Memory B cell (primary cell): ENCODE measurements around the gene GHRH.

Experiments
- ATAC-seq: fragments of 150-1000 bp; cut with Tn5 transposase; 2 replicates; pipeline ENCODE4 v1.10.0; 2021; ENCODE audit warnings: low read depth, mild to moderate bottlenecking, moderate library complexity
- DNase-seq, 2 donors: peaks; one replicate each; pipeline ENCODE4 v3.0.0; 2022; ENCODE audit warnings: low spot score in 2 of 2
- H3K27ac Mint-ChIP-seq: one replicate; pipeline ENCODE4 v1.8.0; 2022; ENCODE audit warnings: mild to moderate bottlenecking, moderate library complexity, mixed read lengths
- H3K27me3 Mint-ChIP-seq: one replicate; pipeline ENCODE4 v1.8.0; 2022; ENCODE audit warnings: mixed read lengths
- H3K36me3 Mint-ChIP-seq: one replicate; pipeline ENCODE4 v1.8.0; 2022; ENCODE audit warnings: mild to moderate bottlenecking, mixed read lengths
- H3K4me1 Mint-ChIP-seq: one replicate; pipeline ENCODE4 v1.8.0; 2022; ENCODE audit warnings: mixed read lengths
- H3K4me3 Mint-ChIP-seq: one replicate; pipeline ENCODE4 v1.8.0; 2022; ENCODE audit warnings: mild to moderate bottlenecking, moderate library complexity, mixed read lengths
- H3K9me3 Mint-ChIP-seq: one replicate; pipeline ENCODE4 v1.8.0; 2022; ENCODE audit warnings: mixed read lengths

GHRH gene

GRCh38 chr20:37280403-37280802, 18.8 kb upstream of the GHRH start:
- Mint-ChIP-seq H3K9me3 (no peaks in the 10 kb centered on the region), H3K4me3 (no peak overlapping the region), H3K27me3 (no peaks in the 10 kb centered on the region), H3K36me3 (no peaks in the 10 kb centered on the region), H3K27ac (no peak overlapping the region), H3K4me1 (peaks cover 13% of the 10 kb centered on the region)
- ATAC-seq, result no peak
- DNase-seq, result no peak

- H3K4me3 Mint-ChIP-seq, result no peak overlapping the region
- no peak overlapping the region for H3K27ac Mint-ChIP-seq
- ATAC-seq (no peak), DNase-seq (no peak)
- no peaks in the 10 kb centered on the region for H3K9me3 Mint-ChIP-seq
- H3K4me1 Mint-ChIP-seq, result peaks cover 17% of the 10 kb centered on the region
- H3K36me3 Mint-ChIP-seq, result no peaks in the 10 kb centered on the region
- H3K27me3 Mint-ChIP-seq, result no peaks in the 10 kb centered on the region
These were observed 18.2 kb upstream of the GHRH start for GRCh38 chr20:37279820-37280219.

GRCh38 chr20:37278966-37279590, 17.5 kb upstream of the GHRH start:
- ATAC-seq (no peak), DNase-seq (no peak)
- Mint-ChIP-seq H3K4me1 (peaks cover 19% of the 10 kb centered on the region), H3K4me3 (no peak overlapping the region), H3K27me3 (no peaks in the 10 kb centered on the region), H3K9me3 (no peaks in the 10 kb centered on the region), H3K27ac (no peak overlapping the region), H3K36me3 (no peaks in the 10 kb centered on the region)

- Mint-ChIP-seq H3K4me1 (peaks cover 28% of the 10 kb centered on the region), H3K36me3 (no peaks in the 10 kb centered on the region), H3K4me3 (peak overlapping the region; percentile 56), H3K9me3 (no peaks in the 10 kb centered on the region), H3K27ac (peak overlapping the region; percentile 17), H3K27me3 (no peaks in the 10 kb centered on the region)
- no peak for ATAC-seq
- DNase-seq, result no peak
These were observed 15.6 kb upstream of the GHRH start for GRCh38 chr20:37277253-37277593.

- no peaks in the 10 kb centered on the region for H3K36me3 Mint-ChIP-seq
- peak; percentile 74 for ATAC-seq
These were observed 15.1 kb upstream of the GHRH start for GRCh38 chr20:37276494-37277252.

GRCh38 chr20:37274851-37275524, 13.4 kb upstream of the GHRH start:
- Mint-ChIP-seq H3K4me1 (peaks cover 38% of the 10 kb centered on the region), H3K27ac (peak overlapping the region; percentile 54), H3K9me3 (no peaks in the 10 kb centered on the region), H3K4me3 (no peak overlapping the region), H3K36me3 (no peaks in the 10 kb centered on the region), H3K27me3 (no peaks in the 10 kb centered on the region)
- DNase-seq (no peak), ATAC-seq (peak; percentile 60)

More at GRCh38 chr20:37276494-37277252, 15.1 kb upstream of the GHRH start:
- H3K27ac Mint-ChIP-seq, result peak overlapping the region; percentile 17
- no peaks in the 10 kb centered on the region for H3K9me3 Mint-ChIP-seq
- H3K4me1 Mint-ChIP-seq, result peaks cover 28% of the 10 kb centered on the region
- H3K4me3 Mint-ChIP-seq, result peak overlapping the region; percentile 56
- no peak for DNase-seq
- no peaks in the 10 kb centered on the region for H3K27me3 Mint-ChIP-seq

- no peaks in the 10 kb centered on the region for H3K9me3 Mint-ChIP-seq
- H3K4me1 Mint-ChIP-seq, result peaks cover 43% of the 10 kb centered on the region
- no peak for ATAC-seq
- H3K4me3 Mint-ChIP-seq, result no peak overlapping the region
- no peaks in the 10 kb centered on the region for H3K36me3 Mint-ChIP-seq
- H3K27ac Mint-ChIP-seq, result peak overlapping the region; percentile 37
- H3K27me3 Mint-ChIP-seq, result no peaks in the 10 kb centered on the region
- no peak for DNase-seq
These were observed 12.4 kb upstream of the GHRH start for GRCh38 chr20:37273988-37274387.

- Mint-ChIP-seq H3K9me3 (no peaks in the 10 kb centered on the region), H3K4me1 (peaks cover 34% of the 10 kb centered on the region), H3K27me3 (no peaks in the 10 kb centered on the region), H3K27ac (peak overlapping the region; percentile 55), H3K4me3 (no peak overlapping the region), H3K36me3 (no peaks in the 10 kb centered on the region)
- DNase-seq (no peak), ATAC-seq (no peak)
These were observed 9.8 kb upstream of the GHRH start for GRCh38 chr20:37271421-37271768.

- no peaks in the 10 kb centered on the region for H3K9me3 Mint-ChIP-seq
- no peaks in the 10 kb centered on the region for H3K36me3 Mint-ChIP-seq
- ATAC-seq, result peak; percentile 76
- no peaks in the 10 kb centered on the region for H3K27me3 Mint-ChIP-seq
- H3K4me1 Mint-ChIP-seq, result peaks cover 30% of the 10 kb centered on the region
- H3K4me3 Mint-ChIP-seq, result no peak overlapping the region
- peak in 1 of 2 donors; percentile 26 for DNase-seq
- H3K27ac Mint-ChIP-seq, result peak overlapping the region; percentile 55
These were observed 9.2 kb upstream of the GHRH start for GRCh38 chr20:37270576-37271420.

- DNase-seq (no peak), ATAC-seq (no peak)
- H3K27ac Mint-ChIP-seq, result no peak overlapping the region
- no peak overlapping the region for H3K4me3 Mint-ChIP-seq
- H3K36me3 Mint-ChIP-seq, result no peaks in the 10 kb centered on the region
- peaks cover 18% of the 10 kb centered on the region for H3K4me1 Mint-ChIP-seq
- no peaks in the 10 kb centered on the region for H3K27me3 Mint-ChIP-seq
- no peaks in the 10 kb centered on the region for H3K9me3 Mint-ChIP-seq
These were observed 6.2 kb upstream of the GHRH start for GRCh38 chr20:37267667-37268313.

- Mint-ChIP-seq H3K9me3 (no peaks in the 10 kb centered on the region), H3K4me1 (peaks cover 17% of the 10 kb centered on the region), H3K4me3 (no peak overlapping the region), H3K36me3 (no peaks in the 10 kb centered on the region), H3K27ac (no peak overlapping the region), H3K27me3 (peaks cover 3% of the 10 kb centered on the region)
- ATAC-seq (no peak), DNase-seq (no peak)
These were observed 5.5 kb upstream of the GHRH start for GRCh38 chr20:37266940-37267666.

- H3K4me3 Mint-ChIP-seq, result no peak overlapping the region
These were observed 3.5 kb upstream of the GHRH start for GRCh38 chr20:37265152-37265551.

GRCh38 chr20:37263686-37264085, 2.1 kb upstream of the GHRH start:
- DNase-seq, result no peak
- no peak for ATAC-seq
- no peak overlapping the region for H3K4me3 Mint-ChIP-seq
- H3K36me3 Mint-ChIP-seq, result no peaks in the 10 kb centered on the region
- no peaks in the 10 kb centered on the region for H3K9me3 Mint-ChIP-seq
- peaks cover 3% of the 10 kb centered on the region for H3K4me1 Mint-ChIP-seq
- no peak overlapping the region for H3K27ac Mint-ChIP-seq
- peaks cover 3% of the 10 kb centered on the region for H3K27me3 Mint-ChIP-seq

More at GRCh38 chr20:37265152-37265551, 3.5 kb upstream of the GHRH start:
- H3K27ac Mint-ChIP-seq, result no peak overlapping the region
- DNase-seq, result peak in 1 of 2 donors; percentile 43
- peaks cover 3% of the 10 kb centered on the region for H3K27me3 Mint-ChIP-seq
- no peaks in the 10 kb centered on the region for H3K36me3 Mint-ChIP-seq
- ATAC-seq, result peak; percentile 93
- peaks cover 8% of the 10 kb centered on the region for H3K4me1 Mint-ChIP-seq
- no peaks in the 10 kb centered on the region for H3K9me3 Mint-ChIP-seq
